SK-N-SH (cell line): ENCODE data around the gene ZNF683. TPM values are rescaled to one million over a fixed set of nuclear protein-coding genes. Genes with fewer than 3 reads are reported as not detected.

Source experiments
- CTCF ChIA-PET: fragments of 300-600, 350-600 bp; formaldehyde crosslinking; extraction: SDS; loops from one replicate; lab custom pipeline; 2021; lab: Yijun Ruan, JAX
- POLR2A ChIA-PET: fragments of 350-600 bp; sonication (Branson Sonifier 250); formaldehyde crosslinking; extraction: SDS; loops from one replicate; lab custom pipeline; 2020; ENCODE audit warnings: antibody characterized with exemption, inconsistent platforms; lab: Yijun Ruan, JAX
- DNase-seq: peaks from one replicate; pipeline ENCODE4 v3.0.0; 2012
- H2AFZ ChIP-seq: fragments of 200-600 bp; sonication (generic); 2 replicates; pipeline ENCODE4 v1.8.1; 2016; ENCODE audit warnings: antibody characterized with exemption, mild to moderate bottlenecking, low read depth
- H3F3A ChIP-seq: fragments of 200-600 bp; sonication (generic); replicated peaks from 2 replicates; pipeline ENCODE3; 2016; ENCODE audit warnings: antibody characterized with exemption, mild to moderate bottlenecking; ENCODE audit not compliant: insufficient read depth
- H3K27ac ChIP-seq, 2 experiments: fragments of 200-500 bp in 1 of 2; fragments of 200-600 bp in 1 of 2; sonication (Bioruptor generic) in 1 of 2; sonication (generic), shearing (Covaris generic) in 1 of 2; 2 replicates each; pipeline versions ENCODE4 v1.5.1 to v1.6.1; 2014 to 2016; ENCODE audit warnings: low read depth in 2 of 2, inconsistent platforms in 1 of 2, low read length in 1 of 2, mild to moderate bottlenecking in 1 of 2, mixed read lengths in 1 of 2
- H3K27me3 ChIP-seq: fragments of 200-600 bp; sonication (generic), shearing (Covaris generic); 2 replicates; pipeline ENCODE4 v1.6.1; 2016; ENCODE audit warnings: mixed run types; ENCODE audit not compliant: insufficient read depth
- H3K36me3 ChIP-seq, 2 experiments: fragments of 200-500 bp in 1 of 2; fragments of 200-600 bp in 1 of 2; sonication (Bioruptor generic) in 1 of 2; sonication (generic) in 1 of 2; replicated peaks in 1 of 2; 2 replicates each; pipeline versions ENCODE3 to v1.5.1; 2014 to 2016; ENCODE audit warnings: low read length in 1 of 2, mild to moderate bottlenecking in 1 of 2; ENCODE audit not compliant: insufficient read depth in 2 of 2, control insufficient read depth in 1 of 2
- H3K4me1 ChIP-seq, 2 experiments: fragments of 200-500 bp in 1 of 2; fragments of 200-600 bp in 1 of 2; sonication (Bioruptor generic) in 1 of 2; sonication (generic), shearing (Covaris generic) in 1 of 2; 2 replicates each; pipeline versions ENCODE4 v1.5.1 to v1.6.1; 2014 to 2016; ENCODE audit warnings: low read depth in 1 of 2, low read length in 1 of 2, mixed run types in 1 of 2; ENCODE audit not compliant: insufficient read depth in 2 of 2, control insufficient read depth in 1 of 2
- H3K4me2 ChIP-seq: fragments of 200-600 bp; sonication (generic), shearing (Covaris generic); 2 replicates; pipeline ENCODE4 v1.6.1; 2017; ENCODE audit warnings: mixed run types
- H3K4me3 ChIP-seq, 2 experiments: fragments of 200-500 bp in 1 of 2; fragments of 200-600 bp in 1 of 2; sonication (Bioruptor generic) in 1 of 2; sonication (generic), shearing (Covaris generic) in 1 of 2; 2 replicates each; pipeline versions ENCODE4 v1.5.1 to v1.8.1; 2014 to 2016; ENCODE audit warnings: low read depth in 2 of 2, inconsistent platforms in 1 of 2, low read length in 1 of 2, mild to moderate bottlenecking in 1 of 2, mixed read lengths in 1 of 2, moderate library complexity in 1 of 2
- H3K79me2 ChIP-seq: fragments of 200-600 bp; sonication (generic); 2 replicates; pipeline ENCODE4 v1.8.1; 2017; ENCODE audit warnings: mild to moderate bottlenecking; ENCODE audit not compliant: insufficient read depth
- H3K9ac ChIP-seq: fragments of 200-600 bp; sonication (generic); 2 replicates; pipeline ENCODE4 v1.6.1; 2017; ENCODE audit warnings: mixed run types
- H3K9me2 ChIP-seq: fragments of 200-600 bp; sonication (generic); 2 replicates; pipeline ENCODE4 v1.6.1; 2017; ENCODE audit warnings: mixed run types
- H3K9me3 ChIP-seq: fragments of 200-600 bp; sonication (generic); 2 replicates; pipeline ENCODE4 v1.6.1; 2017; ENCODE audit warnings: mixed run types, mild to moderate bottlenecking, moderate library complexity
- H4K20me1 ChIP-seq: fragments of 200-600 bp; sonication (generic); 2 replicates; pipeline ENCODE4 v1.6.1; 2017; ENCODE audit warnings: mild to moderate bottlenecking, mixed run types; ENCODE audit not compliant: insufficient read depth
- CHD2 ChIP-seq: fragments of 150-350 bp; IDR thresholded peaks from 2 replicates; pipeline ENCODE4 v1.6.1; 2018; ENCODE audit warnings: low read length; ENCODE audit not compliant: partially characterized antibody
- FOXM1 ChIP-seq: IDR thresholded peaks from 2 replicates; pipeline ENCODE4 v1.4.0; 2012; ENCODE audit warnings: low read depth, mild to moderate bottlenecking
- IRF3 ChIP-seq: fragments of 150-350 bp; IDR thresholded peaks from 2 replicates; pipeline ENCODE4 v1.6.1; 2016; ENCODE audit warnings: mild to moderate bottlenecking, low read depth, low read length
- JUND ChIP-seq: IDR thresholded peaks from 2 replicates; pipeline ENCODE4 v1.4.0; 2012
- MXI1 ChIP-seq: IDR thresholded peaks from 2 replicates; pipeline ENCODE4 v1.6.1; 2012; ENCODE audit warnings: mild to moderate bottlenecking, low read depth, low read length, improper control_type of control experiment
- RFX5 ChIP-seq: IDR thresholded peaks from 2 replicates; pipeline ENCODE4 v1.6.1; 2012; ENCODE audit warnings: mild to moderate bottlenecking, improper control_type of control experiment, low read length
- USF1 ChIP-seq: IDR thresholded peaks from 2 replicates; pipeline ENCODE4 v1.4.0; 2012; ENCODE audit warnings: low read depth, borderline replicate concordance
- WGBS: methylation state at CpG from one replicate; pipeline ENCODE4 v1.1.6; 2017; ENCODE audit warnings: low lambda C conversion rate; 5-methylcytosine and 5-hydroxymethylcytosine counted together
- polyA plus RNA-seq, 3 experiments: library from polyadenylated mRNA; depleted of rRNA; stranded (reverse); fragments of >200 nt; gene quantifications; 2 replicates each; pipeline ENCODE4 v1.2.3, GENCODE V29; 2012
- TF ChIP-seq, protein P1 (sequence below): IDR thresholded peaks from 2 replicates; pipeline ENCODE4 v1.4.0; 2012; ENCODE audit warnings: low read depth, borderline replicate concordance
- TF ChIP-seq, protein P2 (sequence below): IDR thresholded peaks from 2 replicates; pipeline ENCODE4 v1.4.0; 2012; ENCODE audit warnings: low read depth

ZNF683 gene
- polyA plus RNA-seq, 1 of the 3 experiments (the other 2 are of a cell fraction), result not detected

- no peaks in the 10 kb centered on the region for H3K9me3 ChIP-seq
- ChIA-PET CTCF (interaction anchor here (1.0 to 1.6 kb wide), 3 partner anchors 9 to 46 kb away, joined by 3 to 6 read pairs (median 5); no protein-coding TSS in a partner anchor), POLR2A (no interaction called here)
- H3F3A ChIP-seq, result no peaks in the 10 kb centered on the region
- H3K4me2 ChIP-seq, result no peak overlapping the region
- H3K27ac ChIP-seq, result no peak overlapping the region
- TF ChIP-seq RFX5 (no peak), JUND (no peak)
- TF ChIP-seq, protein P1, sequence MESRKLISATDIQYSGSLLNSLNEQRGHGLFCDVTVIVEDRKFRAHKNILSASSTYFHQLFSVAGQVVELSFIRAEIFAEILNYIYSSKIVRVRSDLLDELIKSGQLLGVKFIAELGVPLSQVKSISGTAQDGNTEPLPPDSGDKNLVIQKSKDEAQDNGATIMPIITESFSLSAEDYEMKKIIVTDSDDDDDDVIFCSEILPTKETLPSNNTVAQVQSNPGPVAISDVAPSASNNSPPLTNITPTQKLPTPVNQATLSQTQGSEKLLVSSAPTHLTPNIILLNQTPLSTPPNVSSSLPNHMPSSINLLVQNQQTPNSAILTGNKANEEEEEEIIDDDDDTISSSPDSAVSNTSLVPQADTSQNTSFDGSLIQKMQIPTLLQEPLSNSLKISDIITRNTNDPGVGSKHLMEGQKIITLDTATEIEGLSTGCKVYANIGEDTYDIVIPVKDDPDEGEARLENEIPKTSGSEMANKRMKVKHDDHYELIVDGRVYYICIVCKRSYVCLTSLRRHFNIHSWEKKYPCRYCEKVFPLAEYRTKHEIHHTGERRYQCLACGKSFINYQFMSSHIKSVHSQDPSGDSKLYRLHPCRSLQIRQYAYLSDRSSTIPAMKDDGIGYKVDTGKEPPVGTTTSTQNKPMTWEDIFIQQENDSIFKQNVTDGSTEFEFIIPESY, result no peak
- H3K4me3 ChIP-seq, result no peak overlapping the region
- no peaks in the 10 kb centered on the region for H3K4me1 ChIP-seq
- no peak overlapping the region for H3K9ac ChIP-seq
- H3K79me2 ChIP-seq, result no peaks in the 10 kb centered on the region
- H3K9me2 ChIP-seq, result no peaks in the 10 kb centered on the region
- WGBS, result 36% methylated on average over 6 of the region's 6 CpGs
- H4K20me1 ChIP-seq, result no peaks in the 10 kb centered on the region
- DNase-seq, result no peak
- no peak overlapping the region for H2AFZ ChIP-seq
- no peaks in the 10 kb centered on the region for H3K36me3 ChIP-seq
- H3K27me3 ChIP-seq, result no peaks in the 10 kb centered on the region; the same call in 1 of the 2 replicates
Observed at GRCh38 chr1:26370591-26371382, 1.8 kb downstream of the ZNF683 start.

GRCh38 chr1:26368486-26368885, 4.1 kb downstream of the ZNF683 start:
- DNase-seq, result no peak
- Histone ChIP-seq H4K20me1 (no peaks in the 10 kb centered on the region), H3K9me2 (no peaks in the 10 kb centered on the region), H3K27ac (no peak overlapping the region), H2AFZ (no peak overlapping the region), H3F3A (no peaks in the 10 kb centered on the region), H3K4me1 (no peaks in the 10 kb centered on the region), H3K79me2 (no peaks in the 10 kb centered on the region), H3K4me3 (no peak overlapping the region), H3K4me2 (no peak overlapping the region), H3K36me3 (no peaks in the 10 kb centered on the region), H3K9ac (no peak overlapping the region), H3K27me3 (no peaks in the 10 kb centered on the region; the same call in 1 of the 2 replicates), H3K9me3 (no peaks in the 10 kb centered on the region)
- no peak for TF ChIP-seq RFX5
- no peak for TF ChIP-seq IRF3
- no peak for TF ChIP-seq MXI1
- TF ChIP-seq FOXM1, result no peak
- no peak for TF ChIP-seq USF1
- no peak for TF ChIP-seq CHD2
- TF ChIP-seq, protein P2, sequence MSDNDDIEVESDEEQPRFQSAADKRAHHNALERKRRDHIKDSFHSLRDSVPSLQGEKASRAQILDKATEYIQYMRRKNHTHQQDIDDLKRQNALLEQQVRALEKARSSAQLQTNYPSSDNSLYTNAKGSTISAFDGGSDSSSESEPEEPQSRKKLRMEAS, result no peak
- POLR2A ChIA-PET, result no interaction called here
- 69% methylated on average over 3 of the region's 3 CpGs for WGBS
- CTCF ChIA-PET, result interaction anchor here (1.1 to 1.4 kb wide), 2 partner anchors 48 to 93 kb away, joined by 3 to 4 read pairs; no protein-coding TSS in a partner anchor
